Cortex of kidney (tissue), 1 donor: ENCODE measurements around the gene MCOLN3.
"Not testable (repeated sequence)": the region's sequence is repeated elsewhere in the genome, so short reads cannot be mapped to it uniquely, and the experiment has no call there.

Source experiments
- DNase-seq: peaks from one replicate; lab custom pipeline; 2025; lab: John Stamatoyannopoulos, UW

MCOLN3 gene

GRCh38 chr1:84991097-84991920, 57.0 kb downstream of the MCOLN3 start:
- no peak for DNase-seq

- no peak for DNase-seq
These were observed 59.7 kb downstream of the MCOLN3 start for GRCh38 chr1:84988588-84988987.

- DNase-seq, result not testable (repeated sequence)
These were observed 61.7 kb downstream of the MCOLN3 start for GRCh38 chr1:84986561-84986960.

- no peak for DNase-seq
These were observed 62.9 kb downstream of the MCOLN3 start for GRCh38 chr1:84985365-84985764.

GRCh38 chr1:84982395-84982794, 65.9 kb downstream of the MCOLN3 start:
- DNase-seq, result no peak

GRCh38 chr1:84975035-84975434, 73.3 kb downstream of the MCOLN3 start:
- no peak for DNase-seq

- DNase-seq, result no peak
These were observed 74.6 kb downstream of the MCOLN3 start for GRCh38 chr1:84973498-84974334.

GRCh38 chr1:84972377-84972987, 75.8 kb downstream of the MCOLN3 start:
- no peak for DNase-seq

GRCh38 chr1:84971957-84972356, 76.3 kb downstream of the MCOLN3 start:
- DNase-seq, result no peak

GRCh38 chr1:84969489-84970250, 78.6 kb downstream of the MCOLN3 start:
- no peak for DNase-seq

- no peak for DNase-seq
These were observed 79.4 kb downstream of the MCOLN3 start for GRCh38 chr1:84968865-84969264.

- no peak for DNase-seq
These were observed 80.2 kb downstream of the MCOLN3 start for GRCh38 chr1:84968101-84968500.
